ENCODE data around the gene AHSP.

- TF ChIP-seq EZH2phosphoT487 (IDR thresholded peaks at IDR 0.05; ENCODE audit: insufficient read depth, low read depth) (no peak), EZH2 (IDR thresholded peaks at IDR 0.05; ENCODE audit: insufficient read depth, poor library complexity, severe bottlenecking) (no peak)
These were observed 43.1 kb upstream of the AHSP start for GRCh38 chr16:31484491-31485171.

Data from GM23248 (cell line).